Ecto neural progenitor cell (in vitro differentiated cells): ENCODE measurements around the gene REV3L.
"Not testable (repeated sequence)": the region's sequence is repeated elsewhere in the genome, so short reads cannot be mapped to it uniquely, and the experiment has no call there.

Source experiments
- DNase-seq: peaks from one replicate; pipeline ENCODE4 v3.0.0-alpha.2; 2018; ENCODE audit warnings: low spot score

The REV3L gene

GRCh38 chr6:111499269-111499793, 16.3 kb upstream of the REV3L start:
- no peak for DNase-seq

- no peak for DNase-seq
Measured at GRCh38 chr6:111494951-111495635, 12.1 kb upstream of the REV3L start.

- no peak for DNase-seq
Measured at GRCh38 chr6:111492499-111492898, 9.5 kb upstream of the REV3L start.

GRCh38 chr6:111490067-111490466, 7.0 kb upstream of the REV3L start:
- DNase-seq: no peak

GRCh38 chr6:111487661-111488060, 4.6 kb upstream of the REV3L start:
- DNase-seq: no peak

- DNase-seq: no peak
Measured at GRCh38 chr6:111486921-111487320, 3.9 kb upstream of the REV3L start.

- no peak for DNase-seq
Measured at GRCh38 chr6:111486475-111486874, 3.5 kb upstream of the REV3L start.

- DNase-seq: no peak
Measured at GRCh38 chr6:111485342-111485741, 2.3 kb upstream of the REV3L start.

GRCh38 chr6:111484633-111484930, 1.6 kb upstream of the REV3L start:
- DNase-seq: no peak

GRCh38 chr6:111483736-111484632, 966 bp upstream of the REV3L start:
- peak; percentile 89 for DNase-seq

- peak; percentile 68 for DNase-seq
Measured at GRCh38 chr6:111482188-111482958, 645 bp downstream of the REV3L start.

GRCh38 chr6:111481836-111482187, 1.2 kb downstream of the REV3L start:
- DNase-seq: no peak

- no peak for DNase-seq
Measured at GRCh38 chr6:111480988-111481822, 1.8 kb downstream of the REV3L start.

- DNase-seq: no peak
Measured at GRCh38 chr6:111478749-111479148, 4.3 kb downstream of the REV3L start.

- DNase-seq: no peak
Measured at GRCh38 chr6:111478064-111478476, 4.9 kb downstream of the REV3L start.

- DNase-seq: no peak
Measured at GRCh38 chr6:111477481-111477938, 5.5 kb downstream of the REV3L start.

GRCh38 chr6:111476061-111476460, 7.0 kb downstream of the REV3L start:
- not testable (repeated sequence) for DNase-seq

- DNase-seq: no peak
Measured at GRCh38 chr6:111474771-111475170, 8.2 kb downstream of the REV3L start.

- no peak for DNase-seq
Measured at GRCh38 chr6:111474106-111474505, 8.9 kb downstream of the REV3L start.

- DNase-seq: no peak
Measured at GRCh38 chr6:111472933-111473435, 10.0 kb downstream of the REV3L start.

- no peak for DNase-seq
Measured at GRCh38 chr6:111471958-111472357, 11.1 kb downstream of the REV3L start.
